GM19438 (cell line): ENCODE data around the gene P4HB.
"Not testable (repeated sequence)": the region's sequence is repeated elsewhere in the genome, so short reads cannot be mapped to it uniquely, and the experiment has no call there.

Experiments used
- ATAC-seq: cut with Tn5 transposase; IDR thresholded peaks from one replicate; pipeline ENCODE4 v1.9.1; 2021; ENCODE audit warnings: low read depth; ENCODE audit not compliant: unreplicated experiment

Gene P4HB

GRCh38 chr17:81849457-81849856 lies 10.9 kb downstream of the P4HB start:
- no peak for ATAC-seq

GRCh38 chr17:81846743-81847689 lies 13.3 kb downstream of the P4HB start:
- no peak for ATAC-seq

GRCh38 chr17:81845881-81846742 lies 14.2 kb downstream of the P4HB start:
- ATAC-seq: no peak

- ATAC-seq: no peak
Observed at GRCh38 chr17:81845361-81845760, 15.0 kb downstream of the P4HB start.

- ATAC-seq: no peak
Observed at GRCh38 chr17:81844887-81845286, 15.4 kb downstream of the P4HB start.

- no peak for ATAC-seq
Observed at GRCh38 chr17:81844327-81844851, 15.9 kb downstream of the P4HB start.

- no peak for ATAC-seq
Observed at GRCh38 chr17:81843713-81844326, 16.5 kb downstream of the P4HB start.

GRCh38 chr17:81842725-81843504 lies 17.4 kb downstream of the P4HB start:
- ATAC-seq: no peak

GRCh38 chr17:81842378-81842724 lies 18.0 kb downstream of the P4HB start:
- no peak for ATAC-seq

- ATAC-seq: no peak
Observed at GRCh38 chr17:81841866-81842265, 18.5 kb downstream of the P4HB start.

- ATAC-seq: no peak
Observed at GRCh38 chr17:81840826-81841778, 19.2 kb downstream of the P4HB start.

GRCh38 chr17:81840059-81840458 lies 20.3 kb downstream of the P4HB start:
- ATAC-seq: not testable (repeated sequence)

- ATAC-seq: no peak
Observed at GRCh38 chr17:81839301-81839700, 21.0 kb downstream of the P4HB start.

GRCh38 chr17:81838753-81839255 lies 21.5 kb downstream of the P4HB start:
- ATAC-seq: no peak

- ATAC-seq: no peak
Observed at GRCh38 chr17:81837641-81838040, 22.7 kb downstream of the P4HB start.

- ATAC-seq: no peak
Observed at GRCh38 chr17:81834831-81835267, 25.5 kb downstream of the P4HB start, which contains the start of gene PPP1R27. Gene PPP1R27 (minus strand): TSS chr17:81835050. CDS start chr17:81834953, 97 bp downstream.

- ATAC-seq: no peak
Observed at GRCh38 chr17:81833921-81834830, 26.2 kb downstream of the P4HB start.
